NCI-H2171 treated with DMSO at 0.1 percent for 48 hours (cell line): ENCODE results near the gene SH3BGRL3.
A peak's percentile ranks its signal among the peaks of the same experiment; 100 is the strongest.
"Not testable (repeated sequence)": the region's sequence is repeated elsewhere in the genome, so short reads cannot be mapped to it uniquely, and the experiment has no call there.

Source experiments
- DNase-seq: peaks from one replicate; lab custom pipeline; 2025; lab: John Stamatoyannopoulos, UW

SH3BGRL3 gene

GRCh38 chr1:26279456-26280332, at the start of gene SH3BGRL3:
Gene SH3BGRL3 (plus strand): TSS chr1:26280086. CDS start chr1:26280156, 70 bp downstream.
- DNase-seq = peak; percentile 86

GRCh38 chr1:26230682-26231081, 49.2 kb upstream of the SH3BGRL3 start:
- DNase-seq = not testable (repeated sequence)

- DNase-seq = peak; percentile 98
These were observed 45.8 kb upstream of the SH3BGRL3 start, which contains the start of gene CEP85 for GRCh38 chr1:26233903-26234643. Gene CEP85 (plus strand): TSS chr1:26234200. CDS start chr1:26239784, 5,584 bp downstream.

- peak; percentile 76 for DNase-seq
These were observed 45.1 kb upstream of the SH3BGRL3 start for GRCh38 chr1:26234644-26235370.

- peak; percentile 56 for DNase-seq
These were observed 42.5 kb upstream of the SH3BGRL3 start for GRCh38 chr1:26237230-26237966.

GRCh38 chr1:26239936-26240335, 40.0 kb upstream of the SH3BGRL3 start:
- no peak for DNase-seq

GRCh38 chr1:26252718-26253117, 27.2 kb upstream of the SH3BGRL3 start:
- DNase-seq = no peak

GRCh38 chr1:26254404-26254803, 25.5 kb upstream of the SH3BGRL3 start:
- DNase-seq = no peak

- no peak for DNase-seq
These were observed 22.7 kb upstream of the SH3BGRL3 start for GRCh38 chr1:26257222-26257621.

- no peak for DNase-seq
These were observed 20.9 kb upstream of the SH3BGRL3 start for GRCh38 chr1:26259005-26259404.

GRCh38 chr1:26259578-26259977, 20.3 kb upstream of the SH3BGRL3 start:
- no peak for DNase-seq

GRCh38 chr1:26263212-26263611, 16.7 kb upstream of the SH3BGRL3 start:
- DNase-seq = no peak

- DNase-seq = no peak
These were observed 14.5 kb upstream of the SH3BGRL3 start for GRCh38 chr1:26265405-26265804.

GRCh38 chr1:26268290-26269197, 11.3 kb upstream of the SH3BGRL3 start:
- DNase-seq = no peak

GRCh38 chr1:26269198-26269550, 10.7 kb upstream of the SH3BGRL3 start:
- DNase-seq = no peak

- no peak for DNase-seq
These were observed 5.0 kb upstream of the SH3BGRL3 start for GRCh38 chr1:26274801-26275425.

GRCh38 chr1:26275580-26276431, 4.1 kb upstream of the SH3BGRL3 start:
- peak; percentile 50 for DNase-seq

- no peak for DNase-seq
These were observed 3.5 kb upstream of the SH3BGRL3 start for GRCh38 chr1:26276432-26276838.

GRCh38 chr1:26277261-26277661, 2.6 kb upstream of the SH3BGRL3 start:
- DNase-seq = no peak
